ENCODE measurements around the gene GPC5.

Gene GPC5

DNA sequence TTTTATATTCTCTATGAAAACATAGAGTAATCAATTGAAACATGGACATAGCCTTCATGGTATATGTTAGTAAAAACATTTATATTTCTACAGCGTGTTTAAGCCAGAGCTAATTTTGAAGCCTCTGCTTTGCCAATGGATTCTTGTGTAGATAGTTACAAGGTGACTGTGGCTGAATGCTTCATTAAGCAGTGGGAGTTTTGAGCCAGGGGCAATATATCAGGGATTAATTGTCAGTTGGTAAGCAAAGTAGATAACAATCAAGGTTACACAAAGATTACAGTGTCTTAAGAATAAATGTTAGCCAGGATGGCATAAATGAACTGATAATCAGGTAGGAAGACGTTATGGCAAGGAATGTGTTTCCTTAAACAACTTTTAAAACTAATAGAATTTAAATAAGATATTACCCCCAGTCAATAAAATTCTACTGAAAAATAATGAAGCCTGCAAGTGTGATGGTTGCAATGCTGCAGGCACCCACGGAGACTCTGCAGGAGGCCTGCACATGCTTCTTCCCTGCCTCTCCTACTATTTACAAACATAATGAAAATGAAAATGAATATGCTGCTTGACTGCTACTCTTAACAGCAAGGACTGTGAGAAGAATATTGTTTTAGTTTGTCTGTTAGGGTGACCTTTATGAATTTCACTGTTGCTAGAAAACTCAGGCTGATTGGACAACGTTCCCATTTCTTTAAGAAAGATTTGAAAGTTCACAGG is 588.5 kb downstream of the GPC5 start:
- DNase-seq (ENCODE audit: extremely low read depth, insufficient read length): no peak
- H3K36me3 ChIP-seq (ENCODE audit: control insufficient read depth, insufficient read depth, low read length): no peaks in the 10 kb centered on the region
- H3K4me3 ChIP-seq (replicated peaks; ENCODE audit: low read depth, low read length): no peak overlapping the region
- H3K27me3 ChIP-seq (replicated peaks; ENCODE audit: control insufficient read depth, insufficient read depth, low read length): no peaks in the 10 kb centered on the region
- no peak for TF ChIP-seq CTCF (IDR thresholded peaks at IDR 0.05; ENCODE audit: insufficient read depth, low read length, poor library complexity, severe bottlenecking)

GRCh38 chr13:91988331-91988730 is 589.9 kb downstream of the GPC5 start:
- Histone ChIP-seq H3K4me3 (replicated peaks; ENCODE audit: low read depth, low read length) (no peak overlapping the region), H3K36me3 (ENCODE audit: control insufficient read depth, insufficient read depth, low read length) (no peaks in the 10 kb centered on the region)
- TF ChIP-seq CTCF (IDR thresholded peaks at IDR 0.05; ENCODE audit: insufficient read depth, low read length, poor library complexity, severe bottlenecking): no peak

DNA sequence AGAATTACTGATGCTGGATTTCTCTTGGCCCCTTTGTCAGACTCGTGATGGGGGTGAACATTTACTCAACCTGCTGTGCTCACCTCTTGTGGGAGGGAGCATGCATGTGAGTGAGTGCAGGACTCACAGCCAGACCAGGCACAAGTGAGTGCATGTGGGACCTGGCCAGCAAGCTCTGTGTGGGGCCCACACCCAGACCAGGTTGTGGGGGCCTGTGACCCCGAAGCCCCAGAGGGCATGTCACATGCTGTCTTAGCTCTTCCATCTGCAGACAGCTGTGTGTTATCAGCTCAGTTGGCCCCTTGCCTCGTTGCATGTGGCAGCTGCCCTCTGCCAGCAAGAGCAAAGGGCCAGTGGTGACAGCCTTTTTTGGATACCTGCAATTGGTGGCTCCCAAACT is 614.4 kb downstream of the GPC5 start:
- Histone ChIP-seq H3K27me3 (replicated peaks; ENCODE audit: control insufficient read depth, insufficient read depth, low read length) (no peaks in the 10 kb centered on the region), H3K36me3 (ENCODE audit: control insufficient read depth, insufficient read depth, low read length) (no peaks in the 10 kb centered on the region), H3K4me3 (replicated peaks; ENCODE audit: low read depth, low read length) (no peak overlapping the region)
- TF ChIP-seq CTCF (IDR thresholded peaks at IDR 0.05; ENCODE audit: insufficient read depth, low read length, poor library complexity, severe bottlenecking): no peak
- no peak for DNase-seq (ENCODE audit: extremely low read depth, insufficient read length)

More at GRCh38 chr13:91988331-91988730, 589.9 kb downstream of the GPC5 start:
- H3K27me3 ChIP-seq (replicated peaks; ENCODE audit: control insufficient read depth, insufficient read depth, low read length): no peaks in the 10 kb centered on the region
- DNase-seq (ENCODE audit: extremely low read depth, insufficient read length): no peak

GRCh38 chr13:92017737-92018136 is 619.3 kb downstream of the GPC5 start:
- no peaks in the 10 kb centered on the region for H3K27me3 ChIP-seq (replicated peaks; ENCODE audit: control insufficient read depth, insufficient read depth, low read length)
- no peak for DNase-seq (ENCODE audit: extremely low read depth, insufficient read length)
- H3K36me3 ChIP-seq (ENCODE audit: control insufficient read depth, insufficient read depth, low read length): no peaks in the 10 kb centered on the region
- H3K4me3 ChIP-seq (replicated peaks; ENCODE audit: low read depth, low read length): no peak overlapping the region
- no peak for TF ChIP-seq CTCF (IDR thresholded peaks at IDR 0.05; ENCODE audit: insufficient read depth, low read length, poor library complexity, severe bottlenecking)

DNA sequence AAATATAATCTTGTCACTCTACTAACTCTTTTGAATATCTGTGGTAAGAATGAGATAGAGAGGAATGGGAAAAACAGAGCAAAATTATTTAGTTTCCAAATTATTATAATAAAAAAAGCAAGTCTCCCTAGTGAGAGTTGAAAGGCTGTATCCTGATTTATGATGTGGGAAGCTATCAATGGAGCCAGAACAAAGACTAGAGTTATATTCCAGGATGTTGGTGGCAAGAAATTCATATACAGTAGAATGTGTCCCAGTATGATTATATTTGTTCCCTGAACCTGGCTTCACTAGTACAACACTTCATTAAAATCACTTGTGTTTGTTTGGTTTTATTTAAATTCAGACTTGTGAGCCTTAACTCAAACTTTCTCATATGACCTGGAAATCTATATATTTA is 630.3 kb downstream of the GPC5 start:
- Histone ChIP-seq H3K4me3 (replicated peaks; ENCODE audit: low read depth, low read length) (no peak overlapping the region), H3K36me3 (ENCODE audit: control insufficient read depth, insufficient read depth, low read length) (no peaks in the 10 kb centered on the region)

More for the DNA sequence above, 630.3 kb downstream of the GPC5 start:
- H3K27me3 ChIP-seq (replicated peaks; ENCODE audit: control insufficient read depth, insufficient read depth, low read length): no peaks in the 10 kb centered on the region
- DNase-seq (ENCODE audit: extremely low read depth, insufficient read length): no peak
- TF ChIP-seq CTCF (IDR thresholded peaks at IDR 0.05; ENCODE audit: insufficient read depth, low read length, poor library complexity, severe bottlenecking): no peak

Measured in GM06990 (cell line).